ENCODE results near the gene WSCD2. TPM values are rescaled to one million over a fixed set of nuclear protein-coding genes. Genes with fewer than 3 reads are reported as not detected.

The WSCD2 gene
- total RNA-seq, 2 donors from 2014 or later, result 0.26 to 1.3 TPM

DNA sequence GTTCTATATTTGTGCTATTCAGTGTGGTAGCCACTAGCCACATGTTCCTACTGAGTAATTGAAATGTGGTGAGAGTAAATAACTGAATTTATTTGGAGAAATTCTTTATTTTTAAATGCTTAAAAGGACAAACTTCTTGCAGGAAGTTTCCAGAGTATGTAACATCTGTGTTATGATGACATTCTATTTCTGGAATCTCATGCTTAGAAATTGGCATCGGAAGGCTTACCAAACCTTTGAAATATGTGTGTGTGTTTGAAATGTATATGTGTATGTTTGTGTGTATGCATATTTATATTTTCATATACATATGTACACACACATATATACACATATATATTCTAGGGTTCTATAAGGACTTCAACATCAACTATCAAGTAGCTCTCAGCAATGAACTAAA is 12.4 kb upstream of the WSCD2 start:
- H3K4me1 ChIP-seq, result no peaks in the 10 kb centered on the region
- intact Hi-C loops (cut with DNase I), result no loop called here
- TF ChIP-seq POLR2A (IDR thresholded peaks at IDR 0.05) (no peak), CTCF (IDR thresholded peaks at IDR 0.05) (no peak)
- H3K36me3 ChIP-seq (replicated peaks in 1 of 2; ENCODE audit: insufficient read depth in 1 of 2, low read depth in 2 of 2), result no peaks in the 10 kb centered on the region
- H3K9me3 ChIP-seq, result no peaks in the 10 kb centered on the region
- ATAC-seq, result no peak
- no peak for DNase-seq
- H3K27me3 ChIP-seq, result no peaks in the 10 kb centered on the region
- WGBS, 2 donors, result 72 to 78% methylated on average over 1 of the region's 1 CpG
- H3K27ac ChIP-seq, result no peak overlapping the region
- H3K4me3 ChIP-seq, result no peak overlapping the region

- no peak overlapping the region for H3K27ac ChIP-seq
- WGBS, 2 donors, result 70 to 85% methylated on average over 6 of the region's 6 CpGs
- intact Hi-C loops (cut with DNase I), result no loop called here
- H3K27me3 ChIP-seq, result no peaks in the 10 kb centered on the region
- no peaks in the 10 kb centered on the region for H3K36me3 ChIP-seq (replicated peaks in 1 of 2; ENCODE audit: insufficient read depth in 1 of 2, low read depth in 2 of 2)
- H3K4me1 ChIP-seq, result no peaks in the 10 kb centered on the region
- no peak for ATAC-seq
- no peaks in the 10 kb centered on the region for H3K9me3 ChIP-seq
- TF ChIP-seq CTCF (IDR thresholded peaks at IDR 0.05), result no peak
- no peak for TF ChIP-seq POLR2A (IDR thresholded peaks at IDR 0.05)
- H3K4me3 ChIP-seq, result no peak overlapping the region
- no peak for DNase-seq
Observed at GRCh38 chr12:108117163-108117849, 11.8 kb upstream of the WSCD2 start.

GRCh38 chr12:108117902-108118301 is 11.2 kb upstream of the WSCD2 start:
- H3K4me1 ChIP-seq, result no peaks in the 10 kb centered on the region
- H3K27ac ChIP-seq, result no peak overlapping the region
- TF ChIP-seq POLR2A (IDR thresholded peaks at IDR 0.05) (no peak), CTCF (IDR thresholded peaks at IDR 0.05) (no peak)
- ATAC-seq, result no peak
- intact Hi-C loops (cut with DNase I), result no loop called here
- H3K36me3 ChIP-seq (replicated peaks in 1 of 2; ENCODE audit: insufficient read depth in 1 of 2, low read depth in 2 of 2), result no peaks in the 10 kb centered on the region
- no peaks in the 10 kb centered on the region for H3K27me3 ChIP-seq
- no peak for DNase-seq
- H3K9me3 ChIP-seq, result no peaks in the 10 kb centered on the region
- H3K4me3 ChIP-seq, result no peak overlapping the region

DNA sequence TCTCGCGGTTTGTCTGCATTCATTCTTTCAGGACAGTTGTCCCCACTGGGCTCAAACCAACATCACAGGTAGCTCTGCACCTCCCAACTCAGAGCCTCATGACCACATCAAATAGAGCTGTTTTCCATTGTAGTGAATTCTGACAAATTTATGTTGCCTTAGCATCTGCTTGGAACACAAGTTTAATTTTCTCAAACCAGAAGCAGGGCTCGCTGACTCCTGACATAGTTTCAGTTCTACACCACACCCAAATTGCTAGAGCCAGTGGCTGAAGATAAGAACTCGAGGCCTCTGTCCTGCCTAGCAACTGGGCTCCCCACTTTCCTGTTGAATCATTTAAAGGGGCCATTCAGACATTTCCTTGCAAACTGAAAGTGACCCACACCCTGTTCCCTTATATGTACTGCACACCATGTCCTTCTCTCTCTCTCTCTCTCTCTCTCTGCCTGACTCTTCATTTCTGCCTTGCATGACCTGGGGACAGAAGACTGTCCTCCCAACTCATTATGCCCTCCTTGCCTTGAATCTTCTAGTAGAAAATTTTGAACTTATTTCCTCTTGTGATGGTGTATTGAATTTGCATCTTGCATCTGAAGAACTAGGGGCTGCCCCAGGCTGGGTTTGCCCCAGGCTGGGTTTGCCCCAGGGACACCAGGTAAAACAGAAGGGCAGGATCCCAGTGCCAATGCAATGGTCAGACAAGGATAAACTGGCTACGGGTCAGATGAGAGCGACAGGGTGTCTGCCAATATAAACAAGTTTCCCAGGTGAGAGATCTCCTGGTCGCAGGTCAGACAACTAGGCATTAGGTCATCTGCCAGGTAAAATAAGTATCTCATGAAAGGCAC is 9.7 kb upstream of the WSCD2 start:
- intact Hi-C loops (cut with DNase I), result no loop called here
- DNase-seq (no peak), ATAC-seq (no peak)
- no peaks in the 10 kb centered on the region for H3K4me1 ChIP-seq
- H3K27me3 ChIP-seq, result no peaks in the 10 kb centered on the region
- H3K36me3 ChIP-seq (replicated peaks in 1 of 2; ENCODE audit: insufficient read depth in 1 of 2, low read depth in 2 of 2), result no peaks in the 10 kb centered on the region
- TF ChIP-seq POLR2A (IDR thresholded peaks at IDR 0.05), result no peak
- TF ChIP-seq CTCF (IDR thresholded peaks at IDR 0.05), result no peak
- no peak overlapping the region for H3K4me3 ChIP-seq
- WGBS, 2 donors, result 58 to 66% methylated on average over 7 of the region's 7 CpGs
- no peaks in the 10 kb centered on the region for H3K9me3 ChIP-seq
- H3K27ac ChIP-seq, result no peak overlapping the region

Data from body of pancreas (tissue), 4 donors.